Tibial nerve (tissue), 3 donors: ENCODE data around the gene PTGES3.
"Not testable (repeated sequence)": the region's sequence is repeated elsewhere in the genome, so short reads cannot be mapped to it uniquely, and the experiment has no call there.

Experiments
- CTCF ChIP-seq, 5 experiments: fragments of 200-600 bp in 3 of 5; fragments of 450-650 bp in 2 of 5; sonication (generic) in 3 of 5; IDR thresholded peaks; one replicate each; pipeline ENCODE4 v1.5.1; 2016 to 2019; ENCODE audit warnings: antibody characterized with exemption in 5 of 5, mild to moderate bottlenecking in 3 of 5, moderate library complexity in 2 of 5
- POLR2A ChIP-seq, 2 donors: fragments of 450-650 bp; IDR thresholded peaks; one replicate each; pipeline ENCODE4 v1.6.1; 2017; ENCODE audit warnings: antibody characterized with exemption in 2 of 2, mild to moderate bottlenecking in 2 of 2, moderate library complexity in 2 of 2

GRCh38 chr12:56653781-56654180, 34.3 kb downstream of the PTGES3 start:
- not testable (repeated sequence) for TF ChIP-seq CTCF, POLR2A (IDR thresholded peaks at IDR 0.05)
